ENCODE measurements around the gene ZNF576. TPM values are rescaled to one million over a fixed set of nuclear protein-coding genes. Genes with fewer than 3 reads are reported as not detected.

Gene ZNF576
- total RNA-seq, 1 donor from 2014 or later, result 15.0 TPM

- Mint-ChIP-seq H3K4me1 (ENCODE audit: low read depth, unreplicated experiment) (no peaks in the 10 kb centered on the region), H3K27me3 (ENCODE audit: unreplicated experiment) (peaks cover 9% of the 10 kb centered on the region), H3K4me3 (ENCODE audit: unreplicated experiment) (no peak overlapping the region), H3K9me3 (ENCODE audit: unreplicated experiment) (peaks cover 2% of the 10 kb centered on the region), H3K36me3 (ENCODE audit: unreplicated experiment) (peaks cover 16% of the 10 kb centered on the region), H3K27ac (ENCODE audit: unreplicated experiment) (no peak overlapping the region)
- DNase-seq, result no peak
- no peak for TF ChIP-seq CTCF (IDR thresholded peaks at IDR 0.05; ENCODE audit: partially characterized antibody, unreplicated experiment)
These were observed 11.1 kb downstream of the ZNF576 start for GRCh38 chr19:43607238-43608205.

GRCh38 chr19:43609872-43610271 lies 13.5 kb downstream of the ZNF576 start:
- H3K36me3 Mint-ChIP-seq (ENCODE audit: unreplicated experiment), result peaks cover 33% of the 10 kb centered on the region
- no peak overlapping the region for H3K27ac Mint-ChIP-seq (ENCODE audit: unreplicated experiment)
- H3K4me3 Mint-ChIP-seq (ENCODE audit: unreplicated experiment), result no peak overlapping the region

GRCh38 chr19:43610493-43610892 lies 14.1 kb downstream of the ZNF576 start:
- Mint-ChIP-seq H3K27me3 (ENCODE audit: unreplicated experiment) (peaks cover 9% of the 10 kb centered on the region), H3K27ac (ENCODE audit: unreplicated experiment) (no peak overlapping the region), H3K4me1 (ENCODE audit: low read depth, unreplicated experiment) (no peaks in the 10 kb centered on the region), H3K36me3 (ENCODE audit: unreplicated experiment) (peaks cover 33% of the 10 kb centered on the region), H3K9me3 (ENCODE audit: unreplicated experiment) (no peaks in the 10 kb centered on the region), H3K4me3 (ENCODE audit: unreplicated experiment) (no peak overlapping the region)
- no peak for DNase-seq
- TF ChIP-seq CTCF (IDR thresholded peaks at IDR 0.05; ENCODE audit: partially characterized antibody, unreplicated experiment), result no peak

More at GRCh38 chr19:43609872-43610271, 13.5 kb downstream of the ZNF576 start:
- H3K9me3 Mint-ChIP-seq (ENCODE audit: unreplicated experiment), result no peaks in the 10 kb centered on the region
- no peaks in the 10 kb centered on the region for H3K4me1 Mint-ChIP-seq (ENCODE audit: low read depth, unreplicated experiment)
- no peak for TF ChIP-seq CTCF (IDR thresholded peaks at IDR 0.05; ENCODE audit: partially characterized antibody, unreplicated experiment)
- no peak for DNase-seq
- peaks cover 9% of the 10 kb centered on the region for H3K27me3 Mint-ChIP-seq (ENCODE audit: unreplicated experiment)

- Mint-ChIP-seq H3K27me3 (ENCODE audit: unreplicated experiment) (peaks cover 8% of the 10 kb centered on the region), H3K36me3 (ENCODE audit: unreplicated experiment) (peaks cover 33% of the 10 kb centered on the region), H3K4me1 (ENCODE audit: low read depth, unreplicated experiment) (no peaks in the 10 kb centered on the region), H3K9me3 (ENCODE audit: unreplicated experiment) (no peaks in the 10 kb centered on the region), H3K27ac (ENCODE audit: unreplicated experiment) (no peak within 1 kb of the TSS), H3K4me3 (ENCODE audit: unreplicated experiment) (peak within 1 kb of the TSS; percentile 46)
- TF ChIP-seq CTCF (IDR thresholded peaks at IDR 0.05; ENCODE audit: partially characterized antibody, unreplicated experiment), result no peak
- DNase-seq, result no peak
These were observed 15.4 kb downstream of the ZNF576 start, which contains the start of gene SRRM5 for GRCh38 chr19:43611788-43612187. Gene SRRM5, plus strand, starts transcription at chr19:43612088. Its CDS starts 34 bp downstream, at chr19:43612122.

GRCh38 chr19:43612374-43612773 lies 16.0 kb downstream of the ZNF576 start:
- no peak overlapping the region for H3K27ac Mint-ChIP-seq (ENCODE audit: unreplicated experiment)
- H3K4me3 Mint-ChIP-seq (ENCODE audit: unreplicated experiment), result no peak overlapping the region
- no peak for TF ChIP-seq CTCF (IDR thresholded peaks at IDR 0.05; ENCODE audit: partially characterized antibody, unreplicated experiment)
- peaks cover 6% of the 10 kb centered on the region for H3K27me3 Mint-ChIP-seq (ENCODE audit: unreplicated experiment)
- H3K9me3 Mint-ChIP-seq (ENCODE audit: unreplicated experiment), result no peaks in the 10 kb centered on the region
- H3K36me3 Mint-ChIP-seq (ENCODE audit: unreplicated experiment), result peaks cover 33% of the 10 kb centered on the region
- H3K4me1 Mint-ChIP-seq (ENCODE audit: low read depth, unreplicated experiment), result no peaks in the 10 kb centered on the region
- no peak for DNase-seq
